ENCODE data around the gene DZIP1L.

The DZIP1L gene

DNA sequence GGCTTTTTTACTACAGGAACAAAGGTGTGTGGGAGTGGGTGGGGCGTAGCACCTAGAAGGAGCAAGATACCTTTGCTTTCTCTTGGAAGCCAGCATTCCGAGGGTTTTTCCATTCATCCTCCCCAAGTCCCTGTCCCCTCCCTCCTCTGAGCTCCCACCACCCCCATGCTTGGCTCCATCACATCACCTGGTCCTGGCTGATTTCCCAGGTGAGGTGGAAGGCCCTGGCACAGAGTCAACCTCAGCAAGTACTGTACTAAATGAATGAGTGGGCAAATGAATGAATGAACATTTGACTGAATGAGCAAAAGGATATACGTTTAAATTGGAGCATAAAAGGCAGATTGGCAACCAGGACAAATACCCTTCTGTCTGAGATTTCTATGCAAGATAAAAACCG lies 45.4 kb downstream of the DZIP1L start:
- Histone ChIP-seq H3K27me3 (ENCODE audit: low read depth) (no peaks in the 10 kb centered on the region), H3K9me3 (no peaks in the 10 kb centered on the region), H3K4me1 (peaks cover 11% of the 10 kb centered on the region), H3K36me3 (replicated peaks) (peaks cover 58% of the 10 kb centered on the region), H3K4me3 (no peak overlapping the region)
- no peak for DNase-seq (ENCODE audit: low spot score in 2 of 2)
- in situ Hi-C loops (cut with MboI; ENCODE audit: low sequenced_read_pairs), result no loop called here

DNA sequence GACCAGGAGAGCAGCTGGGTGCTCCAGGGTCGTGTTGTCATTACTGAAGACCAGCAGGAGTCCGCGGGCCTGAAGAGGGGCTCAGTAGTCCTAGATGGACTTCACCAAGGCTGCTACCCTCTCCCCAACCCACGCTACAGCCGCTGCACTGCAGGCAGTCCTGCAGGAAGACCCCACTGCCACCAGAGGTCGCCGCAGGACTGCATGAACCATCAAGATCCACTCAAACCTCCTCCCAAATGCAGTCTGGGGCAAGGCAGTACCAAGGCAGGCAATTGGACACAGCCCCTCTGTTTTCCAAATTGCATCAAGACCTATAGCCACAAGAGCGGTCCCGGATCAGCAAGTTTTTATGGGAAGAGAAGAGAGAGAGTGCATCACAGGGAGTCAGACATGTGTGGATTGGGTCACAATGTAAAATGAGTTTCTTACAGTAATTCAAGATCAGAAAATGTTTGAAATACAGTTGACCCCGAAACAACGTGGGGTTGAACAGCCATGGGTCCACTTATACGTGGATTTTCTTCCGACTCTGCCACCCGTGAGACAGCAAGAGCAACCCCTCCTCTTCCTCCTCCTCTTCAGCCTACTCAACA lies 46.7 kb downstream of the DZIP1L start:
- Histone ChIP-seq H3K4me1 (peaks cover 11% of the 10 kb centered on the region), H3K27me3 (ENCODE audit: low read depth) (no peaks in the 10 kb centered on the region), H3K4me3 (no peak overlapping the region), H3K36me3 (replicated peaks) (peaks cover 70% of the 10 kb centered on the region), H3K9me3 (no peaks in the 10 kb centered on the region)
- peak; percentile 53 to 85 for DNase-seq (ENCODE audit: low spot score in 2 of 2)
- in situ Hi-C loops (cut with MboI; ENCODE audit: low sequenced_read_pairs), result loop anchor here (5.0 kb wide), 1 partner anchor 49 kb away; the partner anchor contains the start of gene DZIP1L

DNA sequence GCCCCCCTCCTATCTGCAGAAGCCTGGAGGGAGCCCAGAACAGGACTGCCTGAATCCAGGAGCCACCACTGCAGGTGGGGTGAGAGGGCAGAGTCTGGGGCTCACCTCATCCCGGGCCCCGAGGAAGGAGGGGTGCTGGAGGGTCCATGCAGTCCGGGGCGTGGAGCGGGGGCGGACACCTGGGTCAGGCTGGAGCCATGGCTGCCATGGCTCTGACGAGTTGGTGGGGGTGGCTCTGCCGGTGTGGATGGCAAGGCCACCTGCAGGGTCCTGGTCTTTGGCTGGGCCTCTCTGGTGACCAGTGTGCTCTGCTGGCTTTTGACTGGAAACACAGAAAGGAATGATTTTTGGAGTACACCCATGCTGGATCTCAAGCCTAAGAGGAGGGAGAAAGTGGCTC lies 47.4 kb downstream of the DZIP1L start:
- Histone ChIP-seq H3K9me3 (no peaks in the 10 kb centered on the region), H3K36me3 (replicated peaks) (peaks cover 74% of the 10 kb centered on the region), H3K27me3 (ENCODE audit: low read depth) (no peaks in the 10 kb centered on the region), H3K4me3 (no peak overlapping the region), H3K4me1 (peaks cover 8% of the 10 kb centered on the region)
- in situ Hi-C loops (cut with MboI; ENCODE audit: low sequenced_read_pairs), result loop anchor here (5.0 kb wide), 1 partner anchor 49 kb away; the partner anchor contains the start of gene DZIP1L
- DNase-seq (ENCODE audit: low spot score in 2 of 2), result no peak

DNA sequence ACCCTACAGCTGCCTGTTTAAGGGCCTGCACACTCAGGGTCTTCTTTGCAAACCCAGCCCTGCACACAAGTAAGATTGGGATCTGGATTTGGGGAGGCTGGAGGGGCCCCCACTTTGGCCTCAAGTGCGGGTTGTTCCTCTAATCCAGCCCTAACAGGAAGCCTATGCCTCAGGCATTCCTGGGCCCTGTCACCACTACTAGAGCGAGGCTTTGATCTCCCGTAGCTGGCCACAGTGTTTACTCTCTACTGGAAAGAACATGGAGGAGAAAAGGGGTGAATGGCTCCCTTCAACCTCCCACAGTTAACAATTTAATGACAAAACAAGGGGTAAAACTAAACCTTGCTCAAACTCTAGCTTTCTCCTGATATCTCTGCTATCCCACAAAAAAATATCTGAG lies 48.4 kb downstream of the DZIP1L start:
- DNase-seq (ENCODE audit: low spot score in 2 of 2), result no peak
- Histone ChIP-seq H3K4me1 (no peaks in the 10 kb centered on the region), H3K27me3 (ENCODE audit: low read depth) (no peaks in the 10 kb centered on the region), H3K36me3 (replicated peaks) (peaks cover 74% of the 10 kb centered on the region), H3K4me3 (no peak overlapping the region), H3K9me3 (no peaks in the 10 kb centered on the region)
- in situ Hi-C loops (cut with MboI; ENCODE audit: low sequenced_read_pairs), result loop anchor here (5.0 kb wide), 1 partner anchor 50 kb away; the partner anchor contains the start of gene DZIP1L

DNA sequence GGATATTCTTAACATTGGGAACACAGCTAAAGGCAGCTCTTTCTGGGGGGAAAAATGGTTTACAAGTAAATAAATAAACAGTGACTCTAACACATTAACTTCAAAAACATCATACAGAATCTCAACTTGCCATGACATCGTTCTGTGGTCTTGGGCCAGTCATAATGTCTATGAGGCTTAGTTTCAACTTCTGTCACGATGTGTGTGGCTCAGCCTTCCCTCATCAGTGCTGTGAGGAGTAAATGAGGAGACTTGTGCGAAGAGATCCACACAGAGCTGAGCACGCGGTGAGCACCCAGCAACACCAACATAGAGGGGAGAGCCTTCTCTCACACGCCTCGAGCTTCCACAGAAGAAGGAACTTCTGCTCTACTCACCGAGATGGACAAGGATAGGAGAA lies 49.0 kb downstream of the DZIP1L start:
- H3K36me3 ChIP-seq (replicated peaks), result peaks cover 68% of the 10 kb centered on the region
- H3K27me3 ChIP-seq (ENCODE audit: low read depth), result no peaks in the 10 kb centered on the region
- no peaks in the 10 kb centered on the region for H3K4me1 ChIP-seq
- in situ Hi-C loops (cut with MboI; ENCODE audit: low sequenced_read_pairs), result loop anchor here (5.0 kb wide), 1 partner anchor 51 kb away; the partner anchor contains the start of gene DZIP1L
- no peak for DNase-seq (ENCODE audit: low spot score in 2 of 2)
- no peak overlapping the region for H3K4me3 ChIP-seq
- no peaks in the 10 kb centered on the region for H3K9me3 ChIP-seq

DNA sequence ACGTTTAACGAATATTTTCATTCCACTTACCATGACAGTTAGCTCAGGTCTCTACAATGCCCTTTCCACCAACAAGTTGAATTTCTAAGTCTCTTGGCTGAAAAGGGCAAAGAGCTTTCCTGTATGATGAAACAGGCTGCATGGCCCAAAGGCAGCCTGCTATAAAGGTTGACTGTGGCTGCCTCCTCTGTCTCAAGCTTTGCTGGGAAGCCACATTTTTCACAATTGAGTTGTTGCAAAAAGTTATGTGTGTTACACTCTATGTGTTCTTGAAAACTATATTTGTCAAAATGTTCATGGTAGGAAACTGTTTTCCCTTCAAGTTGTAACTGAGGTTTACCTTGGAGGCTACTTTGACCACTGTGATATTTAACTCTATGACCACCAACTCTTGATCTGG lies 49.5 kb downstream of the DZIP1L start:
- no peaks in the 10 kb centered on the region for H3K27me3 ChIP-seq (ENCODE audit: low read depth)

DNA sequence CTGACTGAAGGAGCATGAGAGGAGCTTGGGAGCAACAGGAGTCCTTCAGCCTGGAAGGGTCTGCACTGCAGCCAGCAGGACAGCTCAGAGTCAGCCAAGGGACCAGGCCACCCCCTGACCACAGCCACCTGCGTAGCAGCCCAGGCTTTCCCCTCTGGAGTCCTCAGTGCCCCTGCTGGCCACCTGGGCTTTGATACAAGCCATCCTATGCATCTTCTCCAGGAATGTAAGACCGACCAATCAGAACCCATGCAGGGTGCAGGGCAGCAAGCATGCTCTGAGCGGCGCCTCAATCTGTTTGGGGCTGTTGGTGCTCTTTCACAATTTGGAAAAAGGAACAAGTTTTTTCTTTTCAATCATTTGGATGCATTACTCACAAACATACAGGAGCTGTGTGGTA lies 52.0 kb downstream of the DZIP1L start:
- H3K36me3 ChIP-seq (replicated peaks), result peaks cover 64% of the 10 kb centered on the region
- DNase-seq (ENCODE audit: low spot score in 2 of 2), result no peak

More for the DNA sequence above, 49.5 kb downstream of the DZIP1L start:
- in situ Hi-C loops (cut with MboI; ENCODE audit: low sequenced_read_pairs), result loop anchor here (5.0 kb wide), 1 partner anchor 51 kb away; the partner anchor contains the start of gene DZIP1L
- H3K4me1 ChIP-seq, result no peaks in the 10 kb centered on the region
- no peak overlapping the region for H3K4me3 ChIP-seq
- no peaks in the 10 kb centered on the region for H3K9me3 ChIP-seq
- H3K36me3 ChIP-seq (replicated peaks), result peaks cover 67% of the 10 kb centered on the region
- no peak for DNase-seq (ENCODE audit: low spot score in 2 of 2)

DNA sequence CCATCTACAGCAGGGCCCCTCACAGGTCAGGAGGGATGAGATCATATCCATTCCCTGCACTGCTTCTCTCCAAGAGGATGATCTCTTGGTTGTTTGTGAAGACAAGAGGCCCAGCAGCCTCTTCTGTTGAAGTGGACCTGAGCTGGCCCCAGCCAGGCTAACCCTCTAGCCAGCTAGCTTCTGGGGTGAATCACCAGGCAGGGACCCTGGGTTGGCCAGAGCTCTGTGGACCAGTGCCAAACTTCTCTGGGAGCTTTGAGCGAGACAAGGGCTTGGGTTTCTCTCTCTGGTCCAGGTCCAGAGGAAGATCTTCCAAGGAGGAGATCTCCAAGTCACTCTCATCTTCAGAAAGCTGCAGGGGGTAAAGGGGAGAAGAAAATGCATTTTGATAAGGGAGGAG lies 52.8 kb downstream of the DZIP1L start:
- Histone ChIP-seq H3K36me3 (replicated peaks) (peaks cover 56% of the 10 kb centered on the region), H3K4me1 (no peaks in the 10 kb centered on the region), H3K9me3 (no peaks in the 10 kb centered on the region), H3K4me3 (no peak overlapping the region), H3K27me3 (ENCODE audit: low read depth) (no peaks in the 10 kb centered on the region)
- DNase-seq (ENCODE audit: low spot score in 2 of 2), result no peak
- in situ Hi-C loops (cut with MboI; ENCODE audit: low sequenced_read_pairs), result no loop called here

More for the DNA sequence above, 52.0 kb downstream of the DZIP1L start:
- Histone ChIP-seq H3K4me1 (no peaks in the 10 kb centered on the region), H3K4me3 (no peak overlapping the region), H3K27me3 (ENCODE audit: low read depth) (no peaks in the 10 kb centered on the region), H3K9me3 (no peaks in the 10 kb centered on the region)
- in situ Hi-C loops (cut with MboI; ENCODE audit: low sequenced_read_pairs), result no loop called here

DNA sequence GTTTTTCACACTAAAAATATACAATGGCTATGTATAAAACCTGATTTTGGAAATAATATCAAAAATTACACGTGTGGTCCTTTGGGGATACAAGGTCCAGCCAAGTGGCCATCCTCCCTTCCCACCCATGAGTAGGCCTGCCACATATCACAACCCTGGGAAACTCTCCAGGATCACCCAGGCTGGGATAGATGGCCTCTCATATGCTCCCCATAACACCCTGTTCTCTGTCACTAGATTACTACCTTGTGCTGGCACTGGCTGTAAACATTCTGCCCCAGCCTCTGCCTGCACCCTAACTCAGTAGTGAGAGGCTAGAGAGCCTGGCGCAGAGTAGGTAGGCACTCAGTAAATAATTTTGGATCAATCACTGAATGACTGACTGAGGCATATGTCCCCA lies 53.4 kb downstream of the DZIP1L start:
- Histone ChIP-seq H3K27me3 (ENCODE audit: low read depth) (no peaks in the 10 kb centered on the region), H3K36me3 (replicated peaks) (peaks cover 50% of the 10 kb centered on the region), H3K4me3 (no peak overlapping the region), H3K9me3 (no peaks in the 10 kb centered on the region), H3K4me1 (peaks cover 5% of the 10 kb centered on the region)
- in situ Hi-C loops (cut with MboI; ENCODE audit: low sequenced_read_pairs), result no loop called here
- DNase-seq (ENCODE audit: low spot score in 2 of 2), result no peak

DNA sequence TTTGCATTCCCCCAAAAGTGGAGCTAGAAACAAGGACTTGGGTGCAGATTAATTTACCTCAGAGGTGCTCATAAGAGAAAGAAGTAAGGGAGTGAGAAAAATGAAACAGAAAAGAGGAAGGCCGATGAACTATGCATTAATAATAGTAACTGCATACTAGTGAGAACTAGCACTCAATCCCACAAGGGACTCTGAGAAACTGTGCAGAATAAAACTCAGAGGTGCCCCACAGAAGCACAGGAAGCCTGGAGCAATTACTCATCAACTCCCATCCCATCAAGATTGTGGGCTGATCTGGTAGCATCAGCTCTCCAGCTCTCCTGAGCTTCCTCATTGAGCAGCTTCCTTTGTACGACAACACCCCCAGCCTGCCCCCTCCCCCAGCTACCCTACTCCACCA lies 54.6 kb downstream of the DZIP1L start:
- DNase-seq (ENCODE audit: low spot score in 2 of 2), result no peak
- H3K9me3 ChIP-seq, result no peaks in the 10 kb centered on the region
- H3K27me3 ChIP-seq (ENCODE audit: low read depth), result no peaks in the 10 kb centered on the region
- H3K4me3 ChIP-seq, result no peak overlapping the region
- H3K36me3 ChIP-seq (replicated peaks), result peaks cover 40% of the 10 kb centered on the region
- H3K4me1 ChIP-seq, result peaks cover 9% of the 10 kb centered on the region
- in situ Hi-C loops (cut with MboI; ENCODE audit: low sequenced_read_pairs), result no loop called here

DNA sequence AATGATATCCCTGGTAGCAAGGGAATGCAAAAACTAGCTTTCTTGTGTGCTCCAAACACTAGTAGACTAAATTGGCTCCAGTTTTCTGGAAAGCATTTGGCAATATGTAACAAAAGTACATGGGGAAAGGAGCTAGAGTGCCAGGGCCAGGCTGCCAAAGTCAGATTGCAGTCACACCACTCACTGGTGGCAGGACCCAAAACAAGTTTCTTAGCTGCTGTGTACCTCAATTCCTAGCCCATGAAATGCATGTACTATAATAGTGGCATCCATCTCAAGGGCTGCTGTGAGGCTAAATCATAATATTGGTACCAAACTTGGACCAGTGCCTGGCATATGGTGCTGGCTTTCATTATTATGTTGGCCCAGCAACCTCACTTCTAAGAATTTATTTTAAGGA lies 56.1 kb downstream of the DZIP1L start:
- Histone ChIP-seq H3K4me3 (no peak overlapping the region), H3K9me3 (no peaks in the 10 kb centered on the region), H3K36me3 (replicated peaks) (peaks cover 27% of the 10 kb centered on the region), H3K4me1 (peaks cover 9% of the 10 kb centered on the region), H3K27me3 (ENCODE audit: low read depth) (no peaks in the 10 kb centered on the region)
- no peak for DNase-seq (ENCODE audit: low spot score in 2 of 2)
- in situ Hi-C loops (cut with MboI; ENCODE audit: low sequenced_read_pairs), result no loop called here

DNA sequence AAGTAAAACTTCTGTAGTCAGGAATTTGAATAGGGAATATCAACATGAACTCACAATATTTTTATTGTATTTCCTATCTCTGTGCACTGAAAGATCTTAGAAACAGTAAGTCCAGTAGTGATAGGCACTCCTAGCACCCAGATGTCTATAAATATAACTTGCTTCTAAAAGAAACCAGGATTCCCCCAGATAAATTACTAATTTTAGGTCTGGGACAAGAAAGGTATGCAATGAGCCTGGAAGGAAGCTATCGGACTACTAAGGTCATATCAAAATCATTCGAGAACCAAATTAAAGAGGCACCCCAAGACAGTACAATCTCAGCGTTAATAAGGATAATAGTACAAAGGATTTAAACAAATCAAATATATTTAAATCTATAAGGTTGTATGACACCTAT lies 58.0 kb downstream of the DZIP1L start:
- DNase-seq (ENCODE audit: low spot score in 2 of 2), result no peak
- H3K9me3 ChIP-seq, result no peaks in the 10 kb centered on the region
- in situ Hi-C loops (cut with MboI; ENCODE audit: low sequenced_read_pairs), result no loop called here
- H3K36me3 ChIP-seq (replicated peaks), result peaks cover 13% of the 10 kb centered on the region
- no peaks in the 10 kb centered on the region for H3K27me3 ChIP-seq (ENCODE audit: low read depth)
- no peak overlapping the region for H3K4me3 ChIP-seq
- peaks cover 9% of the 10 kb centered on the region for H3K4me1 ChIP-seq

DNA sequence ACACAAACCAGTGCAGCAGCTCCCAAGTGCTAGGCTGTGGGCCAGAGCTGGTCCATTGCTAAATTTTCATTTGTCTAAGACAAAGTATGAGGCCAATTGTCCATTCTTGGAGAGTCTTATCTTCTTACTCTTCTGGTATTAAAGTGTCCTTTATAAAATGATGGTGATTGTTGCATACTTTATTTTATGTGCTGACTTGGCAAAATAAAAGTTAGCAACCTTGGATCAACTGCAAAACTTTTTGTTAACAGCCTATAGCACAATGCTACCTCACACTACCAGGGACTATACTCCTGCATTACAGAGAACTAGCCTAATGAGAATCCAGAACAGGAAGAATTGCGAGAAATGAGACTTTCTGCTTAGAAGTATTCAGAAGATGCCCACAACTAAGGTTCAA lies 61.4 kb downstream of the DZIP1L start:
- peaks cover 4% of the 10 kb centered on the region; the same call in 1 of the 2 replicates for H3K36me3 ChIP-seq (replicated peaks)
- H3K4me1 ChIP-seq, result peaks cover 9% of the 10 kb centered on the region
- H3K4me3 ChIP-seq, result no peak overlapping the region
- DNase-seq (ENCODE audit: low spot score in 2 of 2), result no peak
- in situ Hi-C loops (cut with MboI; ENCODE audit: low sequenced_read_pairs), result no loop called here
- H3K27me3 ChIP-seq (ENCODE audit: low read depth), result no peaks in the 10 kb centered on the region
- no peaks in the 10 kb centered on the region for H3K9me3 ChIP-seq

DNA sequence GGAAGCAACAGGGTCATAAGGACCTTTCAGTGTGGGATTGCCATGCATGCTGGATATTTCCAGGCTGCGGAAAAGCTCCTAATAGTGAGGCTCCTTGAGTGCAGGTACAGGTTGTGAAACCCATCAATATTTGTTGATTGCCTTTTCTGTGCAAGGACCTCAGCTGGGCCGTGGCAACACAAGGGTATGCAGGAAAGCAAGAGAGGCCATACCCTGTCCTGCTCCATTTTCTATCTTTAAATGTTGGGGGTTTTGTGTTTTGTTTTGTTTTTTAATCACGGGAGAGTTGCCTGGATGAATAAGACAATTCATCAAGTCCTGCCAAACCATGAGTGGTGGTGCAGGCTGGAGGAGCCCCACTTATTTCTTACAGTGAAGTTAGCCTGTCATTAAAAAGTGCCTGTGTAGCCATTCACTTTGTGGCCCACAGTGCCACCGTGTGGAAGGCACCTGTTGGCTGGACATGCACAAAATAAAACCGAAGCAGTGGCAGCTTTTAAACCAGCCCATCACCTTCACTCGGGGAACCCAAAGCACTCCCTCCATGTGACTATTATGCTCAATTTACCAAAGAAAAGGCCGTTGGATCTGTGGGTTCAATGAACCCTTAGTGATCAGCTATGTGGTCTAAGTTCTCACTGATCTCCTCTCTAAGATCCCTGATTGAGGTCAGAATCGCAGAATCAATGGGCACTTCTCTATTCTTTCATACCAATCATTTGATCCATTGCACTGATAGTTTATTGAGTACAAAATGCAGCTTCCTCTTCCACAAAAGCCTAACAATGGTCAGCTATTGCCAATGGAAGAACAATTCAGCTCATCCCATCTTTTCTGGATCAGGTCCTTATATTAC lies 63.2 kb downstream of the DZIP1L start:
- in situ Hi-C loops (cut with MboI; ENCODE audit: low sequenced_read_pairs), result no loop called here
- no peaks in the 10 kb centered on the region for H3K27me3 ChIP-seq (ENCODE audit: low read depth)
- no peak overlapping the region for H3K4me3 ChIP-seq
- DNase-seq (ENCODE audit: low spot score in 2 of 2), result peak; percentile 20 to 66
- no peaks in the 10 kb centered on the region for H3K9me3 ChIP-seq
- H3K4me1 ChIP-seq, result peaks cover 7% of the 10 kb centered on the region
- peaks cover 4% of the 10 kb centered on the region; the same call in 1 of the 2 replicates for H3K36me3 ChIP-seq (replicated peaks)

All from HAP-1 (cell line).